Retinal pigment epithelial cell (primary cell): ENCODE measurements around the gene SLC6A16.

Experiments used
- DNase-seq: peaks from one replicate; pipeline ENCODE4 v3.0.0-alpha.2; 2010; ENCODE audit warnings: low read depth
- H3K4me3 ChIP-seq: 2 replicates; pipeline ENCODE4 v1.5.1; 2011; ENCODE audit warnings: mild to moderate bottlenecking, low read length, control low read depth, moderate library complexity
- CTCF ChIP-seq: conservative IDR thresholded peaks from 2 replicates; pipeline ENCODE4 v1.5.1; 2011; ENCODE audit warnings: low read depth, low read length, control low read depth, inconsistent platforms

Gene SLC6A16

GRCh38 chr19:49338023-49338677, 13.2 kb upstream of the SLC6A16 start:
- no peak for DNase-seq
- TF ChIP-seq CTCF: no peak
- H3K4me3 ChIP-seq: peak overlapping the region; percentile 28

GRCh38 chr19:49337267-49338022, 12.5 kb upstream of the SLC6A16 start:
- H3K4me3 ChIP-seq: no peak overlapping the region

GRCh38 chr19:49336482-49337266, 11.7 kb upstream of the SLC6A16 start:
- no peak overlapping the region for H3K4me3 ChIP-seq
- no peak for TF ChIP-seq CTCF
- DNase-seq: no peak

More at GRCh38 chr19:49337267-49338022, 12.5 kb upstream of the SLC6A16 start:
- DNase-seq: no peak
- no peak for TF ChIP-seq CTCF

- no peak for TF ChIP-seq CTCF
- DNase-seq: no peak
- H3K4me3 ChIP-seq: no peak overlapping the region
Observed at GRCh38 chr19:49335784-49336481, 10.9 kb upstream of the SLC6A16 start.

GRCh38 chr19:49335071-49335783, 10.2 kb upstream of the SLC6A16 start, which contains the start of gene CD37:
Gene CD37 (plus strand): TSS chr19:49335406. CDS start chr19:49335541, 135 bp downstream.
- TF ChIP-seq CTCF: no peak
- no peak within 1 kb of the TSS for H3K4me3 ChIP-seq
- DNase-seq: no peak

GRCh38 chr19:49333811-49334288, 8.9 kb upstream of the SLC6A16 start:
- TF ChIP-seq CTCF: no peak
- no peak overlapping the region for H3K4me3 ChIP-seq
- DNase-seq: no peak
